ENCODE results near the gene SMPD4.
"Not testable (repeated sequence)": the region's sequence is repeated elsewhere in the genome, so short reads cannot be mapped to it uniquely, and the experiment has no call there.

SMPD4 gene

DNA sequence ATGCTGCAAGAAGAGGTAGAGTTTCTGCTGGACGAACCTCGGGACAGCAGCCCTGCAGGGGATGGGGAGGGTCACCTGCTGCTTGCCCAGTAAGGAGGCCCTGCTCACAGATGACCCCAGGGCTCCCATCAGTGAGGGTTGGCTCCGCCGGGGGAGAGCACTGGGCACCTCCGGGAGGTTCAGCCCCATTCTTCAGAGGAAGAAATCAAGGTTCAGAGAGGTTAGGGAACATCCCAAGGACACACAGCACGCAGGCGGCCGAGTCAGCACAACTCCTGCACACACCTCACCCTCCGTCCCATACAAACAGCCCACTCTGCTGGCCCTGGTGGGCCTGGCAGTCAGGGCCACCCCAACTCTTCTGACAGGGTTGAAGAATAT is 24.8 kb downstream of the SMPD4 start:
- no peak for DNase-seq

DNA sequence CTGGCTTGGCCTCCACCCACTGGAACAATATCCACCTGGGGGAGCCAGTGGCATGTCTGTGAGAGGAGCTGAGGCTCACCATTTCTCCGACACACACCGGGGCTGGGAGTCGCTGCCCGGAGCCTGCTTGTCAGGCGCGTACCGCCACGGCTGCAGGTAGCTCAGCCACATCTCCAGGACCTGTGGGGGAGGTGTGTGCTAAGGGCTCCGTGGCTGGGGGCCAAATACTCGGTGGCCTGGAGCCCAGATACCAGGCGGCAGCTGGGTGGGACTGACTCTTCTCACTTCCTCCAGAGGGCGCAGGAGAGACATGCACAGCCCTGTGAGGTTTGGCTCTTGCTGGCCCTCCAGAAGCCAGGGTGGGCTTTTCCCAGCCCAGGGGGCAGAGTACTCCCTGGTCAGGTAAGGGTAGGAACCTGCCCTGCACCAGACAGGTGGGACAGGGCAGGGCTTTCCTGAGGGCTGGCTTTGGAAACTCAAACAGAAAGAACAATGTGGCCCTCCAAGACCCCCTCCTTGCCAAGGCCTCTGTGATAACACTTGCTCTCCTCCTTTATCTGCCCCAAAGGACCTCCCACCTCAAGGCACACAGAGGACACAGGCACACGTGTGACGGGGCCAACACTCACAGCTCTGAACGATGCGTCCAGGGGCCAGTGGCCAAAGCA is 25.3 kb downstream of the SMPD4 start:
- peak in 1 of 5 experiments; percentile 38 for DNase-seq

DNA sequence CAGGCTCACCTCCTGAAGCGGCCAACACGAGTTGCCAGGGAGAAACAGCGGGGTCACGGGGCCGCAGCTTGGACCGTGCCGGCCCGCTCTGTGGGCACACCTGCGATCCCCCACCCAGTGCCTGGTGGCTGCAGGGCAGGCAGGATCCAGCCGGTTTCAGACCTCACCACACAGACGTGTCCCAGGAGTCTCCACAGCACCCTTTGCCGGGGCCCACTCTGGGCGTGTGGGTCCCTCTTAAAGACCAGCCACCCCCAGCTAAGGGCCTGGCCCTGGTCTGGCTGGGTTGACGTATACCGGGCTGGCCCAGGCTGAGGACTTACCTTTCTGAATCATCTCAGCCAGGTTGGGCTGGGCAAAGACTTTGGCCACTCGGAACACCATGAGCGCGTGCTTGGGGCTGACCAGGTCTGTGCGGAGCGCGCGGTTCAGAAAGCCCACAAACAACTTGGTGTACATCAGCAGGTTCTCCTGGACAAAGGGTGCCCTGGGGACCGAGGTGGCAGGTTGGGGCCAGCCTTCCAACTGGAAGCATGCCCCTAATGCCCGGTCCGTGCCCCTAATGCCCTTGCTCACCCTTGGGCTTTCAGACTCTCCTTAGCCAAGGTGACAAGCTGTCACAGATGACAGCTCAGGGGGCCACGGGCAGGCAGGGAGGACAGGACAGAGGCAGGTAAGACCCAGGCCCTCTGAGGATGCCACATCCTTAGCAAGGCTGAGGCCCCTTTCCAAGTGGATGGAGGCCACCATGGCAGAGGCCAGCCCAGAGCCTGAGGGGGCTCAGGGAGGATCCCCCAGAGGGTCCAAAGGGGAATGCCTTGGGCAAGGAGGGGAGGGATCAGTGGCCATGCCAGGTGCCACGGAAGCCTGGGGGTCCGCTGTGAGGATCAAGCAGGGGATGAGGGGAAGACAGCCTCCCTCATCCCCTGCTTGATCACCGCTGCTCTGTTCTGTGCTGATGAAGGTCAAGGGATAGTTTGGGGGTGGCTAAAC is 26.3 kb downstream of the SMPD4 start:
- DNase-seq, result no peak

DNA sequence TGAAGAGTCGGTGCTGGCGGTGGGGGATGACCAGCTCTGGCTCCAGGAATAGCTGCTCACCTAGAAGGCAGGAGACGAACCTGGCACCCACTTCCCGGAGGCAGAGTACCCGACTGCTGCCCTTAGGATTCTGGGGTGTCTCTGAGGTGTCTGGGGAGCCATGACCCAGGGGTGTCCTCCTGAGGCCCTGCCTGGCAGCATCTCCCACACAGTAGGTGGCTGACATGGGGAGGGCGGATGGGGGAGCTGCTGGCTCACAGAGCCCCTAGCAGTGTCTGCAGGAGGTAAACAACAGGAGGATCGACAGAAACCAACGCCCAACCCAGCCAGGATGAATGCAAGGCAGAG is 27.0 kb downstream of the SMPD4 start:
- not testable (repeated sequence) for DNase-seq

DNA sequence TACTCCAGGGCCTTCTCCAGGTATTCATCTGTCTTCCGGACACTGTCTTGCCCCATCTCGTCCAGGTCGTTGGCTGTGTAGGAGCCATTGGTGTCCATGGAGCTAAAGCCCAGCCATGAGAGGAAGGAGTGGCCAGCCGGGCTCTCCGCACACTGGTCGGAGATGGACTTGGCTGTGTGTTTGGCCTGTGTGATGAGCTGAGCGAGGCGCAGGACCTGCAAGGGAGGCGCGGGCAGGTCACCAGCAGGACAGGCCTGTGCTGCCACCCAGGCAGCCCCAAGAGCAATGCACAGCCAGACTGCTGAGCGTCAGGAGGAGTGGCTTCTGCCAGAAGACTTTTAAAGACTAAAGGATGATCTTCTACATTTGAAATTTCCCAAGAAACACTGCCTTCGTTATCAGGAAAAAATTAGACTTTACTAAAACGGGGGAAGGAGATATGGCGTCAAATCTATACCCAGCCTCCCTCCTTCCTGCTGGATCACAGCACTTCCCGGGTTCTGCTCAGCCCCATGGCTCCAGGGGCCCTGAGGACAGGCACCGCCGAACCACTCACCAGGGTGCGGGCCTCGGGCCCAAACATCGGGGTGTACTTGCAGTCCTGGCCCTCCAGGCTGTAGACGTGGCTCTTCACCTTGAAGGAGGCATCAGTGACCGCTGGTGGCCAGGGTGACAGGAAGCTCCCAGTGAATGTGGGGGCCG is 27.5 kb downstream of the SMPD4 start:
- not testable (repeated sequence) for DNase-seq

DNA sequence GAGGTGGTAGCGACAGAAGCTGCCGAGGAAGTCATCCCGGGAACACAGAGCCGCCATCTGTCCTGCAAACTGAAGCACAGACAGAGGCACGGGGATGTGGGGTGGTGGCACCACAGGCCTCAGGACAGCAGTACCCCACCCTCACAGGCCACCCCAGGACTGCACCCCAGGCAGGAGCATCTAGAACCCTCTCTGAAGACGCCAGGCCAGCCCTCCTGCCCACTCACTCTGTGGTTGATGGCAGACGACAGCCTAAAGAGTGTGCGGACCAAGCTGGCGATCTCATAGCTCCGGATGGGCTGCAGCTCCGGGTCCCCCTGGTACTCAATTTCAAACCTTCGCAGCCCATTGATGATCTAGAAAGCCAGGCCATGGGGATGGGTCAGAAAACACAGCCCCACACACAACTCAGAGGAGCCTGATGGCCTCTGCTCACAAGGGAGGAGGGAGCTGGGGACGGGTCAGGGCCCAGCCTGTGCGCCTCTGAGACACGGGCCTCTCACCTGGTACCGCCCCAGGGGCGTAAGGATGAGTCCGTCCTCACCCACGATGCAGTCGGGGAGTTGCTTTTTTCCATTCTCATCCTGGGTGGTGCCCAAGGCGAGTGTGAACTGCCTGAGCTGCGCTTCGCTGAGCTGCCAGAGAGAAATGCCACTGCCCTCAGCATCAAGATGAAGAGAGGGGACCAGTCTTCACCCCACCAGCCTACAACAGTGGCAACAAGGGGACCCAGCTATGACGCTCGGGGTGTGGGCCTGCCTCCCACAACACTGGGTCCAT is 28.4 kb downstream of the SMPD4 start:
- DNase-seq, result no peak

DNA sequence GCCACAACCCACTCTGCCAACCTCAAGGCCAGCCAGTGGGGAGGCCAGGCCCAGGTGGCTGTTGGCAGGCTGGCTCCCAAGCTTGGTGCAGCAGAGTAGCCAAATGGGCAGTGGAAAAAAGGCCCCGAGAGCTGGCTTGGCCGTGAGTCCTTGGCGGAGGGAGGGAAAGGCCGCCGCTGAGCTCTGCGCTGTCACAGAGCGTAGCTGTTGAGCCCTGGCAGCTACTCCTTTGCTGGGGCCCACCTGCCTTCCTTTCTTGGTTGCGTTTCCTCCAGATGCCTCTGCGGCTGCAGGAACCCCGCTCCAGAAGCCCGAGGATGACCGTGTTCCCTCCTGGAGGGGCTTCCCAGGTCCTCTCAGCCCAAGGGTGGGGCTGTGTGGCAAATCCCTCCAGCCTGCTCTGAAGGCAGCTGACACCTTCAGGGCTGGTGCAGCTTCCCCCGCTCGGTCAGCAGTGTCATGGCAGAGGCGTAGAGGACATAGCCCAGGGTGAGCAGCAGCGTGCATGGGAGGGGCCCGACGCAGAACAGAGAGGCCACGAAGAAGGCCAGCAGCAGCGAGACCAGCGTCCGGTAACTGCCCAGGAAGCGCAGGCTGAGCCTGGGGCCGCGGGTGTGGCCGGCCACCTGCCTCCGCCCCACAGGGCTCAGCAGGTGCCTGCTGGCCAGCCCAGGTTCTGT is 29.1 kb downstream of the SMPD4 start:
- DNase-seq, result not testable (repeated sequence)

DNA sequence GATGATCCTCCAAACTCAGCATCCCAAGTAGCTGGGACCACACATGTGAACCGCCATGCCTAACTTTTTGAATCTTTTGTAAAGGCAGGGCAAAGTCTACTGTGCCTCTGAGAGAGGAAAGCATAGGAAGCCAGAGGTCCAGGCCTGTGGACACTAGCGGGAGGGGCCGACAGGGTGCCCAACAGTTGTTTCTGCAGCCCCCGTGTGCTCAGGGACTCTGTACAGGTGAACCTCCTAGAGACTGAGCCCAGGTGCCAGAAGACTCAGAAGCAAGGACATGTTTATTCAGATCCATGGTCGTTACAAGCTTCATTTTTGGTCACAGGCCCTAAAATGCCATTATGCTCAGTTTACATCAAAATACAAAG is 30.3 kb downstream of the SMPD4 start:
- not testable (repeated sequence) for DNase-seq

DNA sequence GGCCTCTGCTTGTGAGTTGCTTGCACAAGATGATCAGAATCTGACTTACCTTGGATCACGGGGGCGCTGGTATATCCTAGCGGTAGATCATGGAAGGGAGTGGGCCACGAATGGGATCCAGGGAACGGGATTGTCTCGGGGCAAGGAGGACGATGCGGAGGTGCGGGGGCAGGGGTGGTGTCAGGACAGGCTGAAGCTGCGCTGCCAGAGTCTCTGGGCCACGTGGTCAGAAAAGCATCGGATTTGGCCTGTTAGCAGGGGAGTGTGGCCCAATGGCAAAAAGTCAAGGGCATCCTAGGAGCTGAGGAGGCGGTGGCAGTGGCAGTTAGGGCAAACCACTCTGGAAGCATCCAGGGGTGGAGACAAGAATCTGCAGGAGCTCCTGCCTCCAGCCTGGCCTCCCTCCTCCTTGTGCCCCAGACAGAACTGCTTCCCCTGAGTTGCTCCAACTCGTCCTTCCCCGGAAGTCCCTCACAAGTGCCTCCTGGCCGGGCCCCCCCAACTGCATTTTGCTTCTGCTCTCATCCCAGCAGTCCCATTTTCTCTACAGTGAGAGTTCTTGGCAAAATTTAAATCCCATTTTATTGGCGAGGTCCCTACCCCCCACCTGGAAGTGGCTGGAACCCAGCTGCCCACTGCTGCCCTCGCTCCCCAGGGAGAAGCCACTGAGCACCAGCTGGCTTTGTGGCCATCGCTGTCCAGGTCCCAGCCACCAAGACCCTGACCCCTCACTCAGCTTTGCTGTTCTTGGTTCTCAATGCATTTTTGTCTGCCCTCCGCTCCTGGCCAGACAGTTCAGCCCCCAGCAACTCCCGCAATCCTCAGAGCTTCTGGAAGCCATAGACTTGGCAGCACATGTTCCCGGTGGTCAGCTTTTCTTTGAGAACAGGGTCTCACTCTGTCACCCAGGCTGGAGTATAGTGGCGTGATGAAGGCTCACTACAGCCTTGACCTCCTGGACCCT is 30.9 kb downstream of the SMPD4 start:
- DNase-seq, result no peak

DNA sequence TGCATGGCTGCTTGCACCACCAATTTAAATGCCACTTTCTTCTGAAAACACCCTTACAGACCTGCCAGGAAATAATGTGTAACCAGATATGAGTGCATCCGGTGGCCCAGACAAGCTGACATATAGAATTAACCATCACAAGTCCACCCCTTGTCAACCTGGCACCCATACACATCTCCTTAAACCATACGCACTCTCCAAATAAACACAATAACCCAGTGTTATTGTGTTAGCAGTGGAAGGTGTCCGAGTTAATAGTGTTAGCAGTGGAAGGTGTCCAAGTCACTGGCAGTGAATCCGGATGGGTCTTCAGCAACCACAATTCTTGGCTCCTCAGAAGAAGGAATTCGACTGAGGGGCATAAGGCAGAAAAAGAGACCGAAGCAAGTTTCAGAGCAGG is 32.9 kb downstream of the SMPD4 start:
- not testable (repeated sequence) for DNase-seq

DNA sequence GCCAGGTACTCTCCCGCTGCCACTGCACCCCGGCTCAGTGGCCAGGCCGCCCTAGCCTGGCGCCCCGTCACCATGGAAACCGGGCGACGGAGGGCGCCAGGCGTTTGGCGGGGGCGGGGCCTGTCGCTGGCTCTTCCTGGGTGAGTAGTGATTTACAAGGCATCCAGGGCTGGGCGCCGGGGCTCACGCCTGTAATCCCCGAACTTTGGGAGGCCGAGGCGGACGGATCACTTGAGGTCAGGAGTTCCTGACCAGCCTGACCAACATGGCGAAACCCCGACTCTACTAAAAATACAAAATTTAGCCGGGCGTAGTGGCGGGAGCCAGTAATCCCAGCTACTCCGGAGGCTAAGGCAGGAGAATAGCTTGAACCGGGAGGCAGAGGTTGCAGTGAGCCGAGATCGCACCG is 36.4 kb downstream of the SMPD4 start, which contains the start of gene CCDC74B:
Gene CCDC74B (minus strand): TSS at position 107 of the 409 bp plus-strand sequence. CDS start 116 bp downstream, outside the sequence.
- DNase-seq, result peak in 4 of 5 experiments; percentile 37 to 72 (median 44)

DNA sequence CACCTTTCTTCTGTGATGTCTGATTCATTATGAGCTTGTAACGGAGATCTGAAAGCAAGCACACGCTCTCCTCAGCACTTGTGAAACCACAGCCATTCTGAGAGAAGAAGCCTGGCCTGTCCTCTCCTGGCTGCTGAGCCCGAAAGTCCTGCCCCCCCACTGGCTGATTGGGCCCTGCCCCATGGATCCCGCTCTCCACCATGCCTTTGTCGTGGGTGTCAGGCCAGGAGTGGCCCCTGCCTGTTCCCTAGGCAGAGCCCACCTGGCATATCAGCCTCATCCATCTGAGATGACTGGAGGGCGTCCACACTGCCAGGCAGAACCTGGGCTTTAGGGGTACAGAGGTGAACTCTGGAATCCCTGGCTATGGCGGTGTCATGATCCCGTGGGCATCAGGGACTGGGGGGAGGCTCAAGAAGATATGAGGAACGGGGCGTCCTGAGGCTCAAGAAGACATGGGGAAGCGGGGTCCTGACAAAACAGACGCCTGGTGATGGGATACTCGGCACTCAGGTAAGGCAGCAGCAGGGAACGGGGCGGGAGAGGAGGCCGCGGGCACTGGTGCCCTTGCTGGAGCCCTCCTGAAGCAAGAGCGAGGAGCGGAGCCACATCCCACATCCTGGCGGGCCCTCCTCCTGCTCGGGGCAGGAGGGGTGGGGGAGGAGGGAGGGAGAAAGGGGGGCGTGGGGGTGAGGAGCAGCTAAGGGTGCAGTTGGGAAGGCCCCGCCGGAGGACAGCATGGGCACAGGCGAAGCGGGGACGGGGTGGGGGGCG is 37.9 kb downstream of the SMPD4 start:
- DNase-seq, result peak in 1 of 5 experiments; percentile 20

DNA sequence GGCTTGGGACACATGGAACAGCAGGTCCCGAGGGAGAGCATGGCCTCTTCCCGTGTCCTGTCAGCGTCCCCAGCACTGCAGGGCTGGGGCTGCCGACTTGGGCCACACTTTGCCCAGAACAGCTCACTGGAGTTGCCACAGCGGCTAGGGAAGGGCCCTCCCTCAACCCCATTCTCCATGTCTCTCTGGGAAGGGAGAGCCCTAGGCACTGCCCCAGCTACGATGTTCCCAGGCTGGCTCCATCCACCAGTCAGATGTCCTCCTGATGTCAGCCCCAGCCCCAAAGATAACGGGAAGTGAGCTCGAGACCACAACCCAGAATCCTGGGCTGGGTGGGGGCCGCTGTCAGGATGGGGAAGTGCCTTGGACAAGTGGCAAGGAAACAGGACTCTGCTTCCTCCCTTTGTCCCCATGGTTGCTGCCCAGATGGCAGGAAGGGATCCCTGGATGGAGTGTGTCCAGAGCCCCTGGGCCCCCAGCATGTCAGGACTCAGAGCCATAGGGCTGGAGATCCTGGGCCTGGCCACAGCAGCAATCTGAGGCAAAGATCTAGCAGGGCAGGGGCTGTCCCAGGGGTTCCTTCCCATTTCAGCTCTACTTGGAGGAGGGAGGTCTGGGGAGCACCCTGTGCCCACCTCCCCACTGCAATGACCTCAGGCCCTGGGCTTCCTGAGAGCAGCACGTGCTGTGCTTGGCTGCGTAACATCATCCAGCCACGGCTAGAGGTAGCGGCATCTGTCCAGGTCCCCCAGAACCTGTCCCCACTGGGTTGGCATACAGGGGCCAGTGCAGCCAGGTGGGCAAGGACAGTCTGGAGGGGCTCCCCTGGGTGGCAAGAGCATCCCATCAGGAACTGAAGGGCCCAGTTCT is 38.8 kb downstream of the SMPD4 start:
- not testable (repeated sequence) for DNase-seq

DNA sequence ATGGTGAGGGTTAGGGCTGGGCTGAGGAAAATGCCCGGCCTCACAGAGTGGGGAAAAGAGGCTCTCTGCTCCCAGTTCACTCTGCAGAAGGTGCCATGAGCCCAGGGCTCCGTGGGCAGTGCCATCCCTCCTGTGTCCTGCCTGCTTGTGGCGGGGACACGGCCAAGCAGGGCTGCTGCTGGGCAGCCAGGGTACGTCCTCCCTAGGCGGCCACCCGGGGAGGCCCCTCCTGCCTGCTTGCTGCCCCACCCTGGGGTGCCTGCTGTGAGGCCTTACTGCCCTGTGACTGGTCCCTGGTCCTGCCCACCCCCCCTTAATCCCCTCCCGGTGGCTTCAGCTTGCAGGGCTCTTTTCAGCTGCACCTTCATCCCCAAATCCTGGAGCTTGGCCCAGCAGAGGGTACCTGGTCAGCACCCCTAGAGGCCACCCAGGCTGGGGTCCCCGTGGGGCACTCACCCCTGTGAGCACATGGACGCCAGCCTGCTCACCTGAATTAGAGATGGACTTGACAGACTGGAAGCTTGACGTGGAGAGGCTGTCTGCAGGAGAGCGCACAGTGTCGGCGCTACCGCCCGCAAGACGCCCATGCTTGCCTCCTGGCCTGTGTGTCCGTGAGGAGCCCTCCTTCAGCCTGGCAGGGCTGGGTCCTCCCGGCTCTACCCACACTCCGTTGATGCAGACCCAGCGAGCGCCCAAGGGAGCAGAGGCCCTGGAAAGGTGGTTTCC is 39.6 kb downstream of the SMPD4 start:
- DNase-seq, result not testable (repeated sequence)

DNA sequence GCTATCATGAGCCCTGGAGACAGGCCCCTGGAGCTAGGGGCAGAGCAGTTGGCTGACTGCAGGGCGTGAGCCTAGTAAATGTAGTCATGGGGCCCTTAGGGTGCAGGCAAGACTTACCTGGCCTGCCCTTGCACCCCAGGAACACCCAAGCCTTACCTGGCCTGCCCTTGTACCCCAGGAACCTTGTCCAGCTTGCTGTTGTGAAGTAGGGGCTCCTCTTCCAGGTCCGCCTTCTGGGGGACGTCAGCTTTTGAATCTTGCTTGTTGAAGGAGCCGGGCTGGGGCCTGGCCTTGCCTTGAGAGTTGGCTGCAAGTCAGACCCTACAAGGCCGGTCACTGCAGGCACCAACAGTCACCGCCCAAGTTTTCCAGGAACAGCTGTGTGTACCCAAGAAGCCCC is 40.4 kb downstream of the SMPD4 start:
- DNase-seq, result not testable (repeated sequence)

DNA sequence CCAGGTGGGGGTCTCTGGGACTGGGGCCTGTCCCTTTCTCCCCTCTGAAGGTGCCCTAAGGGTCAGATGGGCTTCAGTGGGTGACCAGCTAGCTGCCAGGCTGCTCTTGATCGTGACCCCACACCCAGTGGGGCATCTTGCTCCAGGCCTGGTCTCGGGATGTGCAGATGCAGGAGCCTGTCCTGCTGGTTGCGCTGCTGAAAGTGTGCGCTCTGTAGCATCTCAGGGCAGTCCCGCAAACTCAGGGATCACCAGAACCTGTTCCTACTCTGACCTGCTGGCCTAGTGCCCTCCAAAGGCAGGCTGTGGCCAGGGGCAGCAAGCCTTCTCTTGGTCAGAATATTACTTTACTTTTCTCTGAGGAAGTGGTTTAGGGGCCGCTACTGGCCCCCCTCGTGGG is 40.9 kb downstream of the SMPD4 start:
- DNase-seq, result not testable (repeated sequence)

DNA sequence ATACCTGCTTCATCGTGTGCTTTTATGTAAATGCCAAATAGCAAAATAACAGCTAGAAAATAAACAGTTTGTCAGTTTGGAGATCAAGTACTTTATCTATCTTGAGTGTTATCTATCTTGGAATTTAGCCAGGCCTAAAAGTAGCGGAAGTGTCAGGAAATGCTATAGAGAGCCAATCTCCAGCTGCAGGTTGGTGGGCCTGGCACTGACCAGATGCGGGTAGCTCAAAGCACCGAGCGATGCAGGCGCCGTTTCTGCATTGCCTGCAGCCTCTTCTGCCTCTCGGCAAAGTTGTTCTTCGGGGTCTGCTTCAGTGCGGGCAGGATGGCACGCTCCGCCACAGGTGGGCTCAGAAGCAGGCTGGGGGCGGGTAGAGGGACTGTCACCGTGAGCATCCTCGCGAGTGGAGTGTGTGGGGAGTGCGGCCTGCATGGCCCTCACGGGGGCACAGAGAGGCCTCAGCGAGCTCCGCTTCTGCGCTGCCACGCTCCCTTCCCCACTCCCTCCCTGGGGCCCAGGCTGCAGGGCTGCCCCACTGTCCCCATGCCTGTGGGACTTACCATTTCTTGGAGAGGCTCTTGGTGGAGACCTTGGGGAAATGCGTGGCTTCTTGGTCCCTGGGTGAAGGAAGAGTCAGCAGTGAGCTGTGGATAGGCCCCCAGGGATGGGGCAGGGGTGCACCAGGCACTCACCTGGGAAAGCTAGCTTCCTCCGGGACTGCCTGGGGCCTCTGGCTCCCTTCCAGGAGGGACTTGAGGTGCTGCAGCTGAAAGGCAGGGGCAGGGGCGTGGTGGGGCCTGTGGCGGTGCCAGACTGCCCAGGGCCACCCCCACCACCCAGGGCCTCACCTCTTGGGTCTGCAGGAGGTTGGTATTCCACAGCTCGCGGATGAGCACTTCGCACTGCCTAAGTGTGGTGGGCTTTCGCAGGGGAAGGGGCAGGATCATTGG is 41.8 kb downstream of the SMPD4 start:
- DNase-seq, result not testable (repeated sequence)

Measured in T-helper 2 cell (primary cell).